ENCODE results near the gene HOXB2. TPM values are rescaled to one million over a fixed set of nuclear protein-coding genes. Genes with fewer than 3 reads are reported as not detected.
A peak's percentile ranks its signal among the peaks of the same experiment; 100 is the strongest.

HOXB2 gene
- total RNA-seq, 1 experiment from 2014 or later: not detected

GRCh38 chr17:48541577-48542113 lies 3.3 kb downstream of the HOXB2 start:
- H4K8ac ChIP-seq (replicated peaks; ENCODE audit: insufficient read length, low read depth, low read length): no peak overlapping the region

More at GRCh38 chr17:48541577-48542113, 3.3 kb downstream of the HOXB2 start:
- H3K4me2 ChIP-seq (ENCODE audit: insufficient read depth, insufficient read length, low read length): peak overlapping the region; percentile 89
- no peak overlapping the region for H2BK20ac ChIP-seq (ENCODE audit: low read depth, low read length, poor library complexity, severe bottlenecking)
- H3K9me3 ChIP-seq (ENCODE audit: control insufficient read depth, low read depth, low read length): no peaks in the 10 kb centered on the region
- H3K27ac ChIP-seq (ENCODE audit: insufficient read length, low read depth, low read length): no peak overlapping the region
- WGBS (ENCODE audit: extremely low coverage, insufficient read length, low lambda C conversion rate): no CpG with 5 or more reads among the region's 36 CpGs
- H3K4ac ChIP-seq (ENCODE audit: low read depth, low read length): no peak overlapping the region
- H2BK5ac ChIP-seq (ENCODE audit: insufficient read length, low read length): no peak overlapping the region
- H2BK15ac ChIP-seq (ENCODE audit: low read depth, low read length): no peak overlapping the region
- H2AFZ ChIP-seq (ENCODE audit: low read length): no peak overlapping the region
- H3K9ac ChIP-seq (ENCODE audit: extremely low read depth, insufficient read length, low read length): no peak overlapping the region
- peak overlapping the region; percentile 56 to 78 for H3K4me3 Mint-ChIP-seq
- H3T11ph ChIP-seq (ENCODE audit: low read length): no peak overlapping the region
- no peaks in the 10 kb centered on the region for H3K79me2 ChIP-seq (ENCODE audit: insufficient read depth, low read length)
- peaks cover 6% of the 10 kb centered on the region for H3K23me2 ChIP-seq (ENCODE audit: insufficient read length, low read depth, low read length, poor library complexity, severe bottlenecking)
- H3K56ac ChIP-seq (ENCODE audit: insufficient read length, low read depth, low read length): no peak overlapping the region
- no peaks in the 10 kb centered on the region for H3K4me1 ChIP-seq (ENCODE audit: insufficient read depth, low read length)
- no peak overlapping the region for H2BK12ac ChIP-seq (ENCODE audit: insufficient read length, low read depth, low read length)
- TF ChIP-seq, protein P1, sequence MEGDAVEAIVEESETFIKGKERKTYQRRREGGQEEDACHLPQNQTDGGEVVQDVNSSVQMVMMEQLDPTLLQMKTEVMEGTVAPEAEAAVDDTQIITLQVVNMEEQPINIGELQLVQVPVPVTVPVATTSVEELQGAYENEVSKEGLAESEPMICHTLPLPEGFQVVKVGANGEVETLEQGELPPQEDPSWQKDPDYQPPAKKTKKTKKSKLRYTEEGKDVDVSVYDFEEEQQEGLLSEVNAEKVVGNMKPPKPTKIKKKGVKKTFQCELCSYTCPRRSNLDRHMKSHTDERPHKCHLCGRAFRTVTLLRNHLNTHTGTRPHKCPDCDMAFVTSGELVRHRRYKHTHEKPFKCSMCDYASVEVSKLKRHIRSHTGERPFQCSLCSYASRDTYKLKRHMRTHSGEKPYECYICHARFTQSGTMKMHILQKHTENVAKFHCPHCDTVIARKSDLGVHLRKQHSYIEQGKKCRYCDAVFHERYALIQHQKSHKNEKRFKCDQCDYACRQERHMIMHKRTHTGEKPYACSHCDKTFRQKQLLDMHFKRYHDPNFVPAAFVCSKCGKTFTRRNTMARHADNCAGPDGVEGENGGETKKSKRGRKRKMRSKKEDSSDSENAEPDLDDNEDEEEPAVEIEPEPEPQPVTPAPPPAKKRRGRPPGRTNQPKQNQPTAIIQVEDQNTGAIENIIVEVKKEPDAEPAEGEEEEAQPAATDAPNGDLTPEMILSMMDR (conservative IDR thresholded peaks at IDR 0.05): no peak
- H3K27me3 ChIP-seq (ENCODE audit: insufficient read depth, low read length): peaks cover 66% of the 10 kb centered on the region
- H3K27me3 Mint-ChIP-seq (ENCODE audit: low read depth): peaks cover 98% of the 10 kb centered on the region
- no peak overlapping the region for H2BK120ac ChIP-seq (ENCODE audit: low read depth, low read length, poor library complexity, severe bottlenecking)
- no peaks in the 10 kb centered on the region for H3K79me1 ChIP-seq (ENCODE audit: insufficient read depth, low read depth, low read length, poor library complexity, severe bottlenecking)
- H4K20me1 ChIP-seq (ENCODE audit: control insufficient read depth, insufficient read depth, insufficient read length): no peaks in the 10 kb centered on the region
- H3K36me3 Mint-ChIP-seq (ENCODE audit: insufficient read depth in 1 of 3, low read depth in 3 of 3): no peaks in the 10 kb centered on the region; a peak in 1 of 7 replicates
- H3K4me1 Mint-ChIP-seq: peaks cover 22 to 43% of the 10 kb centered on the region in 2 experiments
- H3K18ac ChIP-seq (ENCODE audit: insufficient read length, low read depth, low read length): no peak overlapping the region
- no peak overlapping the region; a peak in 1 of 7 replicates for H3K27ac Mint-ChIP-seq
- no peak overlapping the region for H2AK5ac ChIP-seq (ENCODE audit: insufficient read length, low read length)
- H4K5ac ChIP-seq (ENCODE audit: insufficient read length, low read depth, low read length): no peak overlapping the region
- H4K91ac ChIP-seq (ENCODE audit: insufficient read length, low read depth, low read length): no peak overlapping the region
- H3K9me3 Mint-ChIP-seq: peaks cover 0 to 14% of the 10 kb centered on the region in 2 experiments; a peak in 2 of 5 replicates
- peak; percentile 67 for DNase-seq
- H3K23ac ChIP-seq (ENCODE audit: insufficient read length, low read depth, low read length): no peak overlapping the region
- no peak overlapping the region; the same call in 1 of the 2 replicates for H3K14ac ChIP-seq (ENCODE audit: insufficient read depth, low read length)
